Transverse colon (tissue), 3 donors: ENCODE data around the gene VPS13D.

Experiments
- EP300 ChIP-seq: sonication (generic); formaldehyde crosslinking; IDR thresholded peaks from one replicate; pipeline ENCODE4 v1.6.1; 2017; ENCODE audit warnings: antibody characterized with exemption, low read depth
- TF ChIP-seq, protein P1 (sequence below), 5 experiments: fragments of 200-600 bp in 3 of 5; fragments of 450-650 bp in 2 of 5; sonication (generic) in 3 of 5; IDR thresholded peaks; 1 replicate in 2 of 5; 2 replicates in 3 of 5; pipeline ENCODE4 v1.5.1; 2016 to 2017; ENCODE audit warnings: antibody characterized with exemption in 5 of 5, inconsistent platforms in 3 of 5, mild to moderate bottlenecking in 2 of 5, moderate library complexity in 1 of 5

DNA sequence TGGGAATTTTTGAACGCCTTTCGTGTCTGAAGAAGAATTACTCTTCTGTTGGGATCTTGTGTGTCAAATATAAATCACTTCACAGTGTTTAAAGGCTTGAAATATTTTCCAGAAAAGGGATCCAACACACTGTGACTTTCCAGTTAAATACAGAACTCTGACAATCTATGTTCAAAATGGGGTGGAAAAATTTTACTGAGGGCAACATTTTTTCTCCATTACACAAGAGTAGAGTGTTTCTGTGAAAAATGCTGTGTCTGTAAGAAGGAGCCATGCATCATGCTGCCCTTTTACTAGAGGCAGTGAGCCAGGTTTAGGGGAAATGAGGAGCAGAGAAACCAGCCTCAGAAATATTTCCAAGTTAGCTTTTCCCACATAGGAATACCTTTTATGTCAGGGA lies 86.5 kb downstream of the VPS13D start:
- no peak for TF ChIP-seq EP300
- TF ChIP-seq, protein P1, sequence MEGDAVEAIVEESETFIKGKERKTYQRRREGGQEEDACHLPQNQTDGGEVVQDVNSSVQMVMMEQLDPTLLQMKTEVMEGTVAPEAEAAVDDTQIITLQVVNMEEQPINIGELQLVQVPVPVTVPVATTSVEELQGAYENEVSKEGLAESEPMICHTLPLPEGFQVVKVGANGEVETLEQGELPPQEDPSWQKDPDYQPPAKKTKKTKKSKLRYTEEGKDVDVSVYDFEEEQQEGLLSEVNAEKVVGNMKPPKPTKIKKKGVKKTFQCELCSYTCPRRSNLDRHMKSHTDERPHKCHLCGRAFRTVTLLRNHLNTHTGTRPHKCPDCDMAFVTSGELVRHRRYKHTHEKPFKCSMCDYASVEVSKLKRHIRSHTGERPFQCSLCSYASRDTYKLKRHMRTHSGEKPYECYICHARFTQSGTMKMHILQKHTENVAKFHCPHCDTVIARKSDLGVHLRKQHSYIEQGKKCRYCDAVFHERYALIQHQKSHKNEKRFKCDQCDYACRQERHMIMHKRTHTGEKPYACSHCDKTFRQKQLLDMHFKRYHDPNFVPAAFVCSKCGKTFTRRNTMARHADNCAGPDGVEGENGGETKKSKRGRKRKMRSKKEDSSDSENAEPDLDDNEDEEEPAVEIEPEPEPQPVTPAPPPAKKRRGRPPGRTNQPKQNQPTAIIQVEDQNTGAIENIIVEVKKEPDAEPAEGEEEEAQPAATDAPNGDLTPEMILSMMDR (IDR thresholded peaks at IDR 0.05): no peak
